ENCODE data around the gene SECTM1. TPM values are rescaled to one million over a fixed set of nuclear protein-coding genes. Genes with fewer than 3 reads are reported as not detected.
A peak's percentile ranks its signal among the peaks of the same experiment; 100 is the strongest.
"Not testable (repeated sequence)": the region's sequence is repeated elsewhere in the genome, so short reads cannot be mapped to it uniquely, and the experiment has no call there.

SECTM1 gene
- 6.3 TPM for total RNA-seq

DNA sequence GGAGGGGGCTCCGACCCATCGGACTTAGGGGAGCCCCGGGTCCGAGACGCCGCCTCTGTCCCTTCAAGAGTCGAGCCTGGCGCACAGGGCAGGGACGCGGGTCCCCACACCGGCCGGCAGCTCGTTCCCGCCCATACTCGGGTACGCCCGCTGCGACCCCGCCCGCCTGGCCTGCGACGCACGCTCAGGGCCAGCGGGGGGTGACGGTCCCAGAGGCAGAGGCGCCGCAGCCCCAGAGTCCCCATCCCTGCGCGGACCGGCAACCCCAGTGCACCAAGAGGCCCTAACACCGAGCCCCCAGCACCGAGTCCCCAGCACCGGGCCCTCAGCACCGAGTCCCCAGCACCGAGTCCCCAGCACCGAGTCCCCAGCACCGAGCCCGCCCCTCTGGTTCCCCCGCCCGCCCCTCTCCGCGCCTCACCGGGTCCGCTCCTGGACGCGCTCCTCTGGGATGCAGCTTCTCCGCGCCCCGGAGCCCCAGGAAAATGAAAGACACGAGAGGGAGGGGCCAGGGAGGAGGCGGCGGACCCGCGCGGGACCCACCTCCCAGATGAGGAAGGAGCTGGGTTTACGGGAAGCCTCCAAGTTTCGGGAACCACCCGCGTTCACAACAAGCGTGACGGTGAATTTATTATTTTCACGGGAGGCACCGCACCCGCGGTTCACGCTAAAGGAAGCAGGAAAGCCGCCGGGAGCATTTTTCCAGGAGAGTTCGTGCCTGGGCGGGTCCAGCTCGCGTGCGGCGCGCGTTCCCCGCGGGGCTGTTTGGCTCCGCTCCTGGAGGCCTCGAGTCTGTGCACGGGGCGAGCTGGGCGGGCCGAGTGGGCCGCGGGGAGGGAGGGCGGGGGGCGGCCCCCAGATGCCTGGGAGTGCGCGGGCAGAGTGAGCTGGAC, at the start of gene SECTM1:
SECTM1 (minus strand) TSS at position 488 of the 893 bp plus-strand sequence. CDS start 6,526 bp downstream, outside the sequence.
- ATAC-seq = peak; percentile 16

GRCh38 chr17:82382933-82383255, 49.3 kb upstream of the SECTM1 start:
- no peak for ATAC-seq

DNA sequence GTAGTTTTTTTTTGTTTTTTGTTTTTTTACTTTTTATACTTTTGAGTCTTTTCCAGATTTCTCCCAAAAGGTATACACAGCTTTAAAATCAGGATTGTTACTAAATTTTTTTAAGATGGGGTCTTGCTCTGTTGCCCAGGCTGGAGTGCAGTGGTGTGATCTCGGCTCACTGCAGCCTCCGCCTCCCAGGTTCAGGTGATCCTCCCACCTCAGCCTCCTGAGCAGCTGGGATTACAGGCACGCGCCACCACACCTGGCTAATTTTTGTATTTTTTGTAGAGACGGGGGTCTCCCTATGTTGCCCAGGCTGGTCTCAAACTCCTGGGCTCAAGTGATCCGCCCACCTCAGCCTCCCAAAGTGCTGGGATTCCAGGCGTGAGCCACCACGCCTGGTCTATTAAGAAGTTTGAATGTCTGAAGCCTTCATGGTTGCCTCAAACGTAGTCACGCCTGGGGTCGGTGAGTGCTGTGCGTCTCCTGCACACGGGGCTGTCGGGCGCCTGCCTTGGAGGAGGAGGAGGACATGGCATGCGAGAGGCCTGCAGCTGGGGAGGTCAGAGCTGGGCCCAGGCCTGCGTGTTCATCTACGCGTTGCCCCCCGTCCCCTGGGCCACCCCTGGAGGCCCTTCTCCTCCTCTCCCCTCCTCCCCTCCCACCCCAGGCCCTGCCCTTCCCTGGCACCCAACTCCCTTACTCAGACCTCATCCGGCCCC, 48.8 kb upstream of the SECTM1 start:
- not testable (repeated sequence) for ATAC-seq

GRCh38 chr17:82381703-82382009, 48.1 kb upstream of the SECTM1 start:
- ATAC-seq = not testable (repeated sequence)

DNA sequence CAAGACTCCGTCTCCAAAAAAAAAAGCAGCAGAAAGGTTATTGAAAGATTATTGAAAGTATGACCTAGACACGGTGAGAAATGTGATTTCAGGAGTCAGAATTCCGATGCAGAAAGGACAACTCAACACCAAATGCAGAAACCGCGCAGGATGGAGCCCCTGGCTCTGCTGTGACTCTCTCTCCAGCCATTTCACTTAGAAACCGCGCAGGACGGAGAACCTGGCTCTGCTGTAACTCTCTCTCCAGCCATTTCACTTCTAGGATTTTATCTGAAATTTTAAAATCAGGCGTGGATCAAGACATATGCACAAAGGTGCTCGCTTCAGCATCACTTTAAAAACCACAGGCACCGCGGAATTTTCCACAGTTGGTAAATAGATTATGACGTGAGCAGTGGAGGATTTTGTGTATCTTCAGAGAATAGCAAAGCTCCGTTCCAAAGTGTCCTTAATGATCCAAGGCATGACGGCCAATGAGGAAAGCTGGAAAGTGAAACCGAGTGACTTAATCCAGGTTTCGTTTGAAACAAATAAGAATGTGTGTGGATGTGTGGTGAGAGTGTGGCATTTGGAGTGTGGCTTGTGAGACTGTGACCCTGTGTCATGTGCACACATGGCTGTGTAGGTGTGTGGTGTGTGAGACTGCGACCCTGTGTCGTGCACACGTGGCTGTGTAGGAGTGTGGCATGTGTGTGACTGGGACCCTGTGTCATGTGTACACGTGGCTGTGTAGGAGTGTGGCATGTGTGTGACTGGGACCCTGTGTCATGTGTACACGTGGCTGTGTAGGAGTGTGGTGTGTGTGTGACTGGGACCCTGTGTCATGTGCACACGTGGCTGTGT, 47.5 kb upstream of the SECTM1 start:
- no peak for ATAC-seq

DNA sequence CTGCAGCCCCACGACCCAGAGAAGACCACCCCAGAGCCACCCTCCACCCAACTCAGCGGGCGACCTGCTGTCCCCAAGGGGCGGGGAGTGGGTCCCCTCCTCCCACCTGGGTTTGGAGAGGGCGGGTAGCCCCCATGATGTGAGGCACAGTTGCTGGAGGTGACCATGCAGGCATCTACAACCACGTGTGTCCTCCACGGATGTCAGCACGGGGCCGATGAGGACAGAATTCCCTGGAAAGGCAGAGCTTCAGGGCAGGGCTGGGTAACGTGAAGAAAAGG, 45.1 kb upstream of the SECTM1 start:
- ATAC-seq = no peak

GRCh38 chr17:82377924-82378740, 44.6 kb upstream of the SECTM1 start:
- no peak for ATAC-seq

DNA sequence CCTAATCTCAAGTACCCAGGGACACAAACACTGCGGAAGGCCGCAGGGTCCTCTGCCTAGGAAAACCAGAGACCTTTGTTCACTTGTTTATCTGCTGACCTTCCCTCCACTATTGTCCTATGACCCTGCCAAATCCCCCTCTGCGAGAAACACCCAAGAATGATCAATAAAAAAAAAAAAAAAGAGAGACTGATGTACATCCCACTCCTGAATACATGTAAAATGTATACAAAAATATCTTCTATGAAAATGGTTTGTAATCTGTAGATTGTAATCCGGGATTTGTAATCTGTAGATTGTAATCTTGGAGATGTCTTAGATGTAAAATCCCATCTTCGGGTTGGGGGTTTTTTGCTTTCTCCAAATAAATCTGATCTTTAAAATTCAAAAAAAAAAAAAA, 43.7 kb upstream of the SECTM1 start:
- ATAC-seq = not testable (repeated sequence)

DNA sequence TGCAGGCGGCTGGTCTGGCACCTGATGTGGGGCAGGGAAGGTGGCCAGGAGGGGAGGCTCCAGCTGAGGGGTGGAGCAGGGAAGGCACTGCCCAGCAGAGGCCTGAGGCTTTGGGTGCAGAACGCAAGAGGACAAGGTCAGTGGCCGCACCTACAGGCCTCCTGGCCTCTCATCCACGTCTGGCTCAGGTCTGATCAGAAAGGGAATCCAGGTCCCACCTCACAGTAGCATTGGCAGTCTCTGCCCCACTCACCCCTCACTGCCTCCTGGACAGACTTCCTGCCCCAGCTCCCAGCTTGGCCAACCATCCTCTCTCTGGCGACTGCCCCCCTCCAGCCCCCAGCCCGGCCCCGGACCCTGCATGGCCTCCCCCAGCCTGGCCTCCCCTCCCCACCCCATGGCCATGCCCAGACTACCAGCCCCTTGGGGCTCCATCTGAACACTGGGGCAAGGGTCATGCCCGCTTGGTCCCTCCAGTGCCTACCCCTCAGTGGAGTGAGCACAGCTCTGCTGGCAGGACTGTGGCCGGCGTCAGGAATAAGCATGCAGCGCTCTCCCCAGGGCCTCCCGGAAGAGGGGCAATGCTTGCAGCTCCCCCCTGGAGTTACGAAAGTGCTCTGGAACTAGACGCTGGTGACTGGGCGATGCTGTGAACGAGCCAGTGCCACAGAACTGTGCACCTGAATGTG, 42.6 kb upstream of the SECTM1 start:
- no peak for ATAC-seq

DNA sequence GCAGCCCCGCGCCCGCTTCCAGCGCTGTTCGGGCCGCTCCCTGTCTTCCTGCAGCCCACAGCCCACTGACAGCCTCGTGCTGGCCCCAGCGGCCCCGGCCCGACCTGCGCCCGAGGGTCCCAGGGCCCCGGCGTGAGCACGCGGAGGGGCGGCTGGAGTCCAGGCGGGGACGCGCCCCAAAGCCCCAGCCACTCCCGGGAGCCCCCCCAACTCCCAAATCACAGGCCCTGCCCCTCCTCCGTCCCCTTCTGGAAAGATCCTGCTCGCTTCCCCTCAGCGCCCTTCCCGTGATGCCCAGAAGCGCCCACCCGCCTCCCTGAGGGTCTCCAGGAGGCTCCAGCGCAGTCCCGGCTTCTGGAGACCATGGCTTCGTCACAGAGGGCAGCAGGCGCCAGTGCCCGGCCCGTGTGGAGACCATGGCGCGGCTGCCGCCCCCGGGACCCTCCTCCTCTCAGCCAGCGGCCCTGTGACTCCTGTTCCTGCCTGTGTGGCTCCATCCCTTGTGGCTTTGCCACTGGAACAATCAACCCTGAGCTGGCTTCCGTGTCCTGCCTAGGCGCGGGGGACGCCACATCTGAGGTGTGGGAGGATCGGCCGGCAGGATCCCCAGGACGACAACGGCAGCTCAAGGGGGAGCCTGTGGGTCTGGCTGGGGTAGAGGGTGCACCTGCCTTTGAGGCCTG, 41.9 kb upstream of the SECTM1 start:
- no peak for ATAC-seq

DNA sequence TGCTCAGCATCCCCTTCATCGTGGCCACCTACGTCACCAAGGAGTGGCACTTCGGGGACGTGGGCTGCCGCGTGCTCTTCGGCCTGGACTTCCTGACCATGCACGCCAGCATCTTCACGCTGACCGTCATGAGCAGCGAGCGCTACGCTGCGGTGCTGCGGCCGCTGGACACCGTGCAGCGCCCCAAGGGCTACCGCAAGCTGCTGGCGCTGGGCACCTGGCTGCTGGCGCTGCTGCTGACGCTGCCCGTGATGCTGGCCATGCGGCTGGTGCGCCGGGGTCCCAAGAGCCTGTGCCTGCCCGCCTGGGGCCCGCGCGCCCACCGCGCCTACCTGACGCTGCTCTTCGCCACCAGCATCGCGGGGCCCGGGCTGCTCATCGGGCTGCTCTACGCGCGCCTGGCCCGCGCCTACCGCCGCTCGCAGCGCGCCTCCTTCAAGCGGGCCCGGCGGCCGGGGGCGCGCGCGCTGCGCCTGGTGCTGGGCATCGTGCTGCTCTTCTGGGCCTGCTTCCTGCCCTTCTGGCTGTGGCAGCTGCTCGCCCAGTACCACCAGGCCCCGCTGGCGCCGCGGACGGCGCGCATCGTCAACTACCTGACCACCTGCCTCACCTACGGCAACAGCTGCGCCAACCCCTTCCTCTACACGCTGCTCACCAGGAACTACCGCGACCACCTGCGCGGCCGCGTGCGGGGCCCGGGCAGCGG, 41.2 kb upstream of the SECTM1 start:
- ATAC-seq = no peak

DNA sequence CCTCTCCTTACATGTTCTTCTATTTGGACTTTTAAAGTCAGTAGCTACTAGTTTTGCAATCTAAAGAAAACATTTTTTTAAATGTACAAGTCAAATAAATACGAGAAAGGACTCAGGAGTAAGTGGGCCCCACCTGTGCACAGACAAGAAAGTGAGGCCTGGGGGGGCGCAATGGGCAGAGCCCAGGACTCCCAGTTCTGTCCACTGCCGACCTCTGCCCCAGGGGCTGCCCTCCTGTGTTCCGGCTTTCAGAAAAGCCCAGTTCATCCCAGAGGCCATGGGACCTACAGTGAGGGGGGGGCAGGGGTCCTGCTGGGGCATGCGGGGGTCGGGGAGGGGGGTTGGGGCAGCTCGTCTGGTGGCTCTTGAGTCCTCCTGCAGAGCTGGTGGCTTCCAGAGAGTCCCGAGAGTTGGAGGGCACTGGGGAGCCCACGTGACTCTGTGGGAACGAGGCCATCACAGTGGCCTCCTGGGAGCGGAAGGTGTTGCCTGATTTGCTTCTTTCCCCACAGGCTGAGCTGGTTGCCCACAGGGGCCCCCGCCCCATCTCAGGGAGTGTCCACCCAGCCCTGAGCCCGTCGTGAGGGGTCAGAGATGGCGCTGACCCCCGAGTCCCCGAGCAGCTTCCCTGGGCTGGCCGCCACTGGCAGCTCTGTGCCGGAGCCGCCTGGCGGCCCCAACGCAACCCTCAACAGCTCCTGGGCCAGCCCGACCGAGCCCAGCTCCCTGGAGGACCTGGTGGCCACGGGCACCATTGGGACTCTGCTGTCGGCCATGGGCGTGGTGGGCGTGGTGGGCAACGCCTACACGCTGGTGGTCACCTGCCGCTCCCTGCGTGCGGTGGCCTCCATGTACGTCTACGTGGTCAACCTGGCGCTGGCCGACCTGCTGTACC, 40.4 kb upstream of the SECTM1 start:
- ATAC-seq = no peak

DNA sequence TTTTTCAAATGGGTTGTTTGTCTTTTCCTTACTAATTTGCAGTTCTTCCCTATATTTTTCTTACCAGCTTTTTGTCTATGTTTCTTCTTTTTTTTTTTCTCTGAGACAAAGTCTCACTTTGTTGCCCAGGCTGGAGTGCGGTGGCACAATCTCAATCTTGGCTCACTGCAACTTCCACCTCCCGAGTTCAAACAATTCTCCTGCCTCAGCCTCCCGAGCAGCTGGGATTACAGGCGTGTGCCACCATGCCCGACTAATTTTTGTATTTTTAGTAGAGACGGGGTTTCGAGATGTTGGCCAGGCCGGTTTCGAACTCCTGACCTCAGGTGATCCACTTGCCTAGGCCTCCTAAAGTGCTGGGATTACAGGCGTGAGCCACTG, 39.5 kb upstream of the SECTM1 start:
- not testable (repeated sequence) for ATAC-seq

DNA sequence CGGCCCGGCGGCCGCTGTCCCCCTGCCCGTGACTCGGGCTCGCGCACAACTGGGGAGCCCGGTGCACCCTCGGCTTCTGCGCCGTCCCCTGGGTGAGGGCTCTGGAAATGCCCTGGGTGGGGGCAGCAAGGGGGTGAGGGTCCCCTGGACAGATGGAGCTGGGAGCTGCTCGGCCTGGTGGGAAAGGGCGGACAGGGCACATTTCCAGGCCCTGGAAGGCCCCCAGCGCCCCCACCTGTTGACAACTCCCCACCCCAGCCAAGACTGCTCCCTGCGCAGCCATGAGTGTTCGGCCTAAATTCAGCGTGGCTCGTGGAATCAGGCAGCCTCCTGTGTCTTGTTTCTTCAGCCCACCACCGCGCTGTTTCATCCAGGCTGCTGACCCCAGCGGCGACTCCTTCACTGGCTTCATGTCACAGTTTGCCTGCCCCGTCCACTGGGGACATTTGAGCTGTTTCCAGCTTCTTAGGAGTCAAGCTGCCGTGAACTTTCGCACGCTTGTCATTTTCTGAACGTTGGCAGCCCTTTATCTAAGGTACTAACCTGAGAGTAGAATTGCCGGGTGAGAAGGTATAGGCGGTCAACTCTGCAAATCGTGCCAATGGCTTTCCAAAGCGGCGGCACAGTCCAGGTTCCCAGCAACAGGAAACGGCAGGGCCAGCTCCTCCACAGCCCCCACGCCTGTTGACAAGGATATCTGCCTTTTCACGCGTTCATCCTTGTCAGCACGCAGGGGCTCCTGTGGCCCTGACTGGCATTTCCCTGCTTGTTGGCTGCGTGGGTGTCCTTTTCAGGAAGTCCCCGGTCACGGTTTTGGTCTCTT, 38.9 kb upstream of the SECTM1 start:
- no peak for ATAC-seq

GRCh38 chr17:82371333-82372248, 38.0 kb upstream of the SECTM1 start, which contains the start of gene UTS2R:
Gene UTS2R, plus strand, starts transcription at chr17:82371765. Its CDS starts 2,560 bp downstream, at chr17:82374325.
- ATAC-seq = no peak

GRCh38 chr17:82370471-82371332, 37.1 kb upstream of the SECTM1 start:
- ATAC-seq = no peak
